NCI-H2107 treated with DMSO at 0.1 percent for 48 hours (cell line): ENCODE measurements around the gene ZNF384.

Experiments used
- DNase-seq: peaks from one replicate; lab custom pipeline; 2025; ENCODE audit not compliant: unreplicated experiment; lab: John Stamatoyannopoulos, UW

ZNF384 gene

GRCh38 chr12:6626654-6627283 is 62.4 kb downstream of the ZNF384 start:
- DNase-seq, result no peak

DNA sequence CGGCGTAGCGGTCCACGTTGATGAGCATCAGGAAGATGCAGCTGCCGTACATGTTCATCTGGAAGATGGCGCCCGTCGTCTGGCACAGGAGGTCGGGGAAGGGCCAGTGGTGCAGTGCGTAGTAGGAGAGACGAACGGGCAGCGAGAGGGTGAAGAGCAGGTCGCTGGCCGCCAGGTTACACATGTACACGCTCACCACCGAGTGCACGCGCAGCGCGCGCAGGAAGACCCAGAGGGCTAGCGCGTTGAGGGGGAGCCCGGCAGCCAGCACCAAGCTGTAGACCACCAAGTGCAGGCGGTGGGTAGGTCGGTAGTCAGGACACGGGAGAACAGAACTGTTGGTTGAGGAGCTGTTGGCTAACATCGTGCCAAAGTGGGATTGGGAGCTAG is 68.3 kb downstream of the ZNF384 start:
- DNase-seq, result no peak

DNA sequence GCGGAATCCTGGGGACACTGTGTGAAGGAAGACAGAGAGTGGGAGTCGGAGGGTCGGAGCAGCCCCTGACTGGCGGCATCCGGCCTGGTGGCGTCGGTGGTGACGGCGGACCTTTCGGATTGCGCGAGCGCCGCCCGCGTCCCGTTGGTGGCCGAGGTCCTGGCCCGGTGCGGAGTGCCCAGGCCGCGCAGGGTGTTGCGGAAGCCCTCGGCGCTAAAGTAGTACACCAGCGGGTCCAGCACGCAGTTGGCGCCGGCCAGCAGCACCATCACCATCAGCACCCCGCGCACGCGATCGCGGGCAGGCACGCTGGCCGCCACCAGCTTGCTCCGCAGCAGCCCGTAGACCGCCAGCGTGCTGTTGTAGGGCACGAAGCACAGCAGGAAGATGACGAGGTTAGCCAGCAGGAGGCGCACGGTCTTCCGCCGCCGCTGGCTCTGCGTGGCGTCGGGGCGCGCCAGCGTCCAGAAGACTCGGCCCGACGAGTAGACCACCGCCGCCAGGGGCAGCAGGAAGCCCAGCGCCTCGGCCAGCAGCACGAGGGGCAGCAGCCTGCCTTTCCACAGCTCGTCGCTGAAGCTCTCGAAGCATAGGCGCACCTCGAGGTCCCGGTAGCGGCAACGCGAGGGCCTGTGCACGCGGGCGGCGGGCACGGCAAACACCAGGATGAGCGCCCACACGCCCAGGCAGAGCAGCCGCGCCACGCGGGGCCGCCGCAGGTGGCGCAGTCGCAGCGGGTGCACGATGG is 68.9 kb downstream of the ZNF384 start:
- no peak for DNase-seq

DNA sequence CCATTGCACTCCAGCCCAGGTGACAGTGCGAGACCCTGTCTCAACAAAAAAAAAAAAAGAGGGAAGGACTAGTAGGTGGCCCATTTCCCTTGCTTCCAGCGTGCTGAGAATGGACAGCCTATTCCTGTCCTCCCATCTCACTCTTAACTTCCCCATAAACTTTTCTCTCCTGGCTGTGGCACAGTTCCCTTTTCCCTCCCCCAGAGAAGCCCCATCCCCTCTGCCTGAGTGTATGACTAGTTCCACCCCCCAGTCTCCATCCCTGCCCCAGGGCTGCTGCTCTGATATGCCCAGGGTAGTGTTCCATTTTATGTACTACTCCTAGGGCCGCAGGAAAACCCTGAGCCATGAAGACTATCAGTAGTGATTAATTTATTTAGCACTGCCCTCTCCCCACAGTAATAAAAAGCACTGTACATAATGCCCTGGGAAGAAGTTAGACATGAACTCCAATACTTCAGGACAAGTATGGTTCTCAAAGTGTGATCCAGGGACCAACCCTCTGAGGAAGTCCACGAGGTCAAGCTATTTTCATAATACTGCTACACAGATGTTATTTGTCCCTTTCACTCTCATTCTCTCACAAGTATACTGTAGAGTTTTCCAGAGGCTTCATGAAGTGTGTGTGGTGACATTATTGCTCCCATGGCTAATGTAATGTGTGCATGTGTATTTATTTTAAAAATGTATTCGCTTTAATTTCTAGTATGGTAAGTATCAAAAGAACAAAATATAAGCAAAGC is 70.5 kb downstream of the ZNF384 start:
- no peak for DNase-seq
